Stimulated activated naive CD4-positive, alpha-beta T cell (primary cell): ENCODE measurements around the gene SYNGAP1.
A peak's percentile ranks its signal among the peaks of the same experiment; 100 is the strongest.

Experiments
- DNase-seq, 6 experiments: peaks; one replicate each; lab custom pipeline; 2025; lab: John Stamatoyannopoulos, UW

The SYNGAP1 gene

GRCh38 chr6:33421344-33421643, 1.4 kb downstream of the SYNGAP1 start:
- DNase-seq: no peak

- no peak for DNase-seq
Observed at GRCh38 chr6:33423777-33424176, 3.9 kb downstream of the SYNGAP1 start.

GRCh38 chr6:33424855-33425667, 5.2 kb downstream of the SYNGAP1 start:
- DNase-seq: no peak

GRCh38 chr6:33425668-33426577, 6.1 kb downstream of the SYNGAP1 start:
- DNase-seq: peak; percentile 77 to 88 (median 83)

GRCh38 chr6:33426590-33427511, 7.0 kb downstream of the SYNGAP1 start:
- DNase-seq: peak; percentile 30 to 55 (median 47)

- peak; percentile 49 to 69 (median 62) for DNase-seq
Observed at GRCh38 chr6:33427585-33428223, 7.8 kb downstream of the SYNGAP1 start.

- DNase-seq: peak in 4 of 6 experiments; percentile 24 to 67 (median 44)
Observed at GRCh38 chr6:33428224-33428965, 8.5 kb downstream of the SYNGAP1 start.

GRCh38 chr6:33428966-33429749, 9.3 kb downstream of the SYNGAP1 start:
- DNase-seq: no peak

- DNase-seq: peak in 4 of 6 experiments; percentile 10 to 65 (median 55)
Observed at GRCh38 chr6:33429750-33430052, 9.8 kb downstream of the SYNGAP1 start.

- DNase-seq: peak in 3 of 6 experiments; percentile 18 to 45 (median 43)
Observed at GRCh38 chr6:33430334-33430733, 10.5 kb downstream of the SYNGAP1 start.

- DNase-seq: peak; percentile 80 to 88 (median 84)
Observed at GRCh38 chr6:33430991-33431879, 11.4 kb downstream of the SYNGAP1 start.

- no peak for DNase-seq
Observed at GRCh38 chr6:33431880-33432541, 12.1 kb downstream of the SYNGAP1 start.

GRCh38 chr6:33432546-33432945, 12.7 kb downstream of the SYNGAP1 start:
- DNase-seq: no peak

- DNase-seq: no peak
Observed at GRCh38 chr6:33433001-33433543, 13.2 kb downstream of the SYNGAP1 start.

- DNase-seq: no peak
Observed at GRCh38 chr6:33433544-33434191, 13.8 kb downstream of the SYNGAP1 start.

- no peak for DNase-seq
Observed at GRCh38 chr6:33434961-33435360, 15.1 kb downstream of the SYNGAP1 start.

GRCh38 chr6:33437666-33438065, 17.8 kb downstream of the SYNGAP1 start:
- no peak for DNase-seq
